Mesenchymal stem cell (in vitro differentiated cells and primary cell): ENCODE measurements around the gene ABHD2.
"Not testable (repeated sequence)": the region's sequence is repeated elsewhere in the genome, so short reads cannot be mapped to it uniquely, and the experiment has no call there.

Experiments
- DNase-seq: peaks from one replicate; pipeline ENCODE4 v3.0.0-alpha.2; 2013
- H2AFZ ChIP-seq: one replicate; pipeline ENCODE4 v1.6.1; 2013; ENCODE audit warnings: low read depth, mild to moderate bottlenecking, control low read depth, inconsistent platforms, low read length, moderate library complexity
- H2AK5ac ChIP-seq: 2 replicates; pipeline ENCODE4 v1.6.1; 2013; ENCODE audit warnings: low read length, moderate library complexity, mild to moderate bottlenecking, inconsistent platforms; ENCODE audit not compliant: severe bottlenecking
- H2BK120ac ChIP-seq: one replicate; pipeline ENCODE4 v1.6.1; 2013; ENCODE audit warnings: low read depth, mild to moderate bottlenecking, inconsistent platforms, low read length, moderate library complexity
- H2BK12ac ChIP-seq, 2 experiments: one replicate each; pipeline ENCODE4 v1.6.1; 2013; ENCODE audit warnings: inconsistent platforms in 2 of 2, low read length in 2 of 2, mild to moderate bottlenecking in 2 of 2, moderate library complexity in 2 of 2, control low read depth in 1 of 2
- H2BK15ac ChIP-seq: one replicate; pipeline ENCODE4 v1.6.1; 2013; ENCODE audit warnings: mild to moderate bottlenecking, low read depth, inconsistent platforms; ENCODE audit not compliant: poor library complexity, severe bottlenecking
- H2BK5ac ChIP-seq: 2 replicates; pipeline ENCODE4 v1.6.1; 2013; ENCODE audit warnings: low read depth, mild to moderate bottlenecking, low read length, control low read depth, inconsistent platforms; ENCODE audit not compliant: poor library complexity, severe bottlenecking
- H3K14ac ChIP-seq, 2 experiments: one replicate each; pipeline ENCODE4 v1.6.1; 2013; ENCODE audit warnings: inconsistent platforms in 2 of 2, low read length in 2 of 2, control low read depth in 1 of 2, mild to moderate bottlenecking in 1 of 2, moderate library complexity in 1 of 2
- H3K18ac ChIP-seq, 2 experiments: one replicate each; pipeline ENCODE4 v1.6.1; 2013; ENCODE audit warnings: inconsistent platforms in 2 of 2, low read length in 2 of 2, control low read depth in 1 of 2, low read depth in 1 of 2, mild to moderate bottlenecking in 1 of 2
- H3K23ac ChIP-seq, 2 experiments: one replicate each; pipeline ENCODE4 v1.6.1; 2013; ENCODE audit warnings: inconsistent platforms in 2 of 2, low read length in 2 of 2, mild to moderate bottlenecking in 2 of 2, moderate library complexity in 2 of 2, control low read depth in 1 of 2
- H3K27ac ChIP-seq: 2 replicates; pipeline ENCODE4 v1.5.1; 2013; ENCODE audit warnings: mild to moderate bottlenecking, moderate library complexity, low read length, control low read depth, inconsistent platforms; ENCODE audit not compliant: poor library complexity, severe bottlenecking
- H3K27me3 ChIP-seq, 2 experiments: 2 replicates each; pipeline versions ENCODE4 v1.6.1 to v1.7.0; 2013; ENCODE audit warnings: low read length in 2 of 2, mild to moderate bottlenecking in 2 of 2, moderate library complexity in 2 of 2, control low read depth in 1 of 2, inconsistent platforms in 1 of 2; ENCODE audit not compliant: control insufficient read depth in 1 of 2, insufficient read depth in 1 of 2
- H3K36me3 ChIP-seq, 2 experiments: 2 replicates each; pipeline versions ENCODE4 v1.6.1 to v1.7.0; 2013; ENCODE audit warnings: low read length in 2 of 2, control low read depth in 1 of 2, inconsistent platforms in 1 of 2, low read depth in 1 of 2, mild to moderate bottlenecking in 1 of 2; ENCODE audit not compliant: insufficient read depth in 2 of 2, control insufficient read depth in 1 of 2
- H3K4ac ChIP-seq, 2 experiments: one replicate each; pipeline ENCODE4 v1.6.1; 2013; ENCODE audit warnings: inconsistent platforms in 2 of 2, low read length in 2 of 2, mild to moderate bottlenecking in 2 of 2, moderate library complexity in 2 of 2, control low read depth in 1 of 2, low read depth in 1 of 2
- H3K4me1 ChIP-seq: 2 replicates; pipeline ENCODE4 v1.6.1; 2013; ENCODE audit warnings: low read depth, low read length, control low read depth; ENCODE audit not compliant: control insufficient read depth, insufficient read depth
- H3K4me2 ChIP-seq: 2 replicates; pipeline ENCODE4 v1.6.1; 2013; ENCODE audit warnings: low read length, mild to moderate bottlenecking, inconsistent platforms; ENCODE audit not compliant: poor library complexity, severe bottlenecking
- H3K4me3 ChIP-seq, 2 experiments: 2 replicates each; pipeline versions ENCODE4 v1.5.1 to v1.7.0; 2013; ENCODE audit warnings: low read length in 2 of 2, mild to moderate bottlenecking in 2 of 2, control low read depth in 1 of 2, low read depth in 1 of 2; ENCODE audit not compliant: insufficient read depth in 1 of 2
- H3K79me1 ChIP-seq: replicated peaks from 2 replicates; pipeline ENCODE4 v1.6.1; 2013; ENCODE audit warnings: mild to moderate bottlenecking, control low read depth, low read length, inconsistent platforms; ENCODE audit not compliant: poor library complexity, severe bottlenecking
- H3K9ac ChIP-seq: 2 replicates; pipeline ENCODE4 v1.7.0; 2013; ENCODE audit warnings: mild to moderate bottlenecking, low read length, moderate library complexity
- H3K9me3 ChIP-seq: 2 replicates; pipeline ENCODE4 v1.7.0; 2013; ENCODE audit warnings: mild to moderate bottlenecking, low read length; ENCODE audit not compliant: control insufficient read depth
- H4K8ac ChIP-seq: one replicate; pipeline ENCODE4 v1.6.1; 2013; ENCODE audit warnings: inconsistent platforms, mild to moderate bottlenecking, low read length, moderate library complexity
- H4K91ac ChIP-seq: one replicate; pipeline ENCODE4 v1.6.1; 2013; ENCODE audit warnings: mild to moderate bottlenecking, low read length, inconsistent platforms
- WGBS: methylation state at CpG from one replicate; pipeline ENCODE4 v1.1.7; 2013; ENCODE audit warnings: mixed read lengths; 5-methylcytosine and 5-hydroxymethylcytosine counted together

The ABHD2 gene

DNA sequence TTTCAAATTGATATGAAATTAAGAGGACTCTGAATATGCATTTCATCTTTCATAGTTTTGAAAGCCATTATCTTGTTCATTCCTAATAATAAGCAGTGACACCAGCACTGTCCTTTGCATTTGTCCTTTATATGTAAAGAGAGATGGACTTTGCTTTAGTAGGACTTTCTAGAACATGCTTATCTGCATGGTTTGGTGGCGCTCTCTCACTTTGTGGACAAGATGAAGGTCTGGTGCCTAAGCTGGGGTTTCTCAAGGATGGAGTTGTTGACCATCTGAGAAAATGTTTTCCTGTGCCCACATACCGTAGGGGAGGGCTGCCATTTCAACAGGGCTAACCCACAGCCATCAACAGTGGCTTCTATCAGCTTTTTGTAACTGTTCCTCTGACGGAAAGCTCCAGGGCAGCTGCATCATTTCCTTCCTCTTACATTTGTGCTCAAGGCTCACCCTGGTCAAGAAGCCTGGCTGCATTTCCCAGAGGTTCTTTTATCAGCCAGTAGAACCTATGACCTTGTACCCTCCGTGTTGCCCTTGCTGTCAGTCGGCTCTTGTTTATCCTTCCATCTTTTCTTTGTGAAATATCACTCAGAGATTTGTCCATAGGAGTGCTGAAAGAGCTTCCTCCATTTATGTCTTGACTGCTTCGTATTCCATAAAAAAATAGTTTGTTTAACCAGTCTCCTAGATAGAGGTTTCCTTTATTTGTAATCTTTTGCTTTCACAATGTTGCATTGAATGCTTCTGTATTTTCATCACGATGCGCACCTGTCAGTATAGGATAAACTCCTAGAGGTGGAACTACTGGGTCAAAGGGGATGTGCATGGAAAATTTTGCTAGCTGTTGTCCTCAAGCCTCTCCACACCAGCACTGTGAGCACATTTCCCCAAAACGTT is 44.6 kb downstream of the ABHD2 start:
- no peaks in the 10 kb centered on the region for H3K27me3 ChIP-seq
- H2AFZ ChIP-seq = no peak overlapping the region
- H3K18ac ChIP-seq = no peak overlapping the region
- H3K4me1 ChIP-seq = peaks cover 4% of the 10 kb centered on the region
- H2AK5ac ChIP-seq = no peak overlapping the region
- no peak overlapping the region for H3K4ac ChIP-seq
- no peak for DNase-seq
- WGBS = 86% methylated on average over 7 of the region's 9 CpGs
- no peak overlapping the region for H3K27ac ChIP-seq
- no peak overlapping the region for H4K8ac ChIP-seq
- no peak overlapping the region for H3K4me3 ChIP-seq
- H3K79me1 ChIP-seq = peaks cover 37% of the 10 kb centered on the region
- peaks cover 4 to 63% of the 10 kb centered on the region in 2 experiments for H3K36me3 ChIP-seq
- H2BK15ac ChIP-seq = no peak overlapping the region
- no peak overlapping the region for H3K4me2 ChIP-seq
- no peak overlapping the region for H3K9ac ChIP-seq
- no peaks in the 10 kb centered on the region for H3K9me3 ChIP-seq
- no peak overlapping the region for H4K91ac ChIP-seq
- no peak overlapping the region for H3K14ac ChIP-seq
- no peak overlapping the region for H2BK12ac ChIP-seq
- H3K23ac ChIP-seq = no peak overlapping the region
- no peak overlapping the region for H2BK120ac ChIP-seq
- no peak overlapping the region for H2BK5ac ChIP-seq

DNA sequence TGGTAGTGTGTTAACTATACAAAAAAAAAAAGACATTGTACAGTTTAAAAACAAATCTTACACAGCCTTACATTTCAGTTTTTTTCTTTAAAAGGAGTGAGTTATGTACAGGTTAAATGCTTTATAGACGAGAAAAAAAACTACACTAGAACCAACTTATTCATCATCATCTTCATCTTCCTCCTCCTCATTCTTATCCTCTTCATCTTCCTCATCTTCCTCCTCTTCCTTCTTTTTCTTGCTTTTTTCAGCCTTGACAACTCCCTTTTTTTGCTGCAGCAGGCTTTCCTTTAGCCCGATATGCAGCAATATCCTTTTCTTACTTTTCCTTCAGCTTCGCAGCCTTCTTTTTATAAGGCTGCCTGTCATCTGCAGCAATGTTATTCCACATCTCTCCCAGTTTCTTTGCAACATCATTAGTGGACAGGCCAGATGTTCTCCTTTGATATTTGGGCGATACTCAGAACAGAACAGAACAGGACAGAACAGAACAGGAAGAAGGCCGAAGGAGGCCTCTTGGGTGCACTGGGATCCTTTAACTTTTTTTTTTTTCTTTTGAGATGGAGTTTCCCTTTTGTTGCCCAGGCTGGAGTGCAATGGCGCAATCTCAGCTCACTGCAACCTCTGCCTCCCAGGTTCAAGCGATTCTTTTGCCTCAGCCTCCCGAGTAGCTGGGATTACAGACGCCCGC is 47.3 kb downstream of the ABHD2 start:
- H4K91ac ChIP-seq, H3K14ac ChIP-seq, H3K9ac ChIP-seq, H4K8ac ChIP-seq, H3K4me1 ChIP-seq, H2BK120ac ChIP-seq, H2AFZ ChIP-seq, H2BK12ac ChIP-seq, H2BK15ac ChIP-seq, H3K27ac ChIP-seq, H3K18ac ChIP-seq, H3K4me3 ChIP-seq, DNase-seq, H2AK5ac ChIP-seq, H3K23ac ChIP-seq, H3K4me2 ChIP-seq, H3K4ac ChIP-seq, H3K27me3 ChIP-seq, H3K9me3 ChIP-seq, H2BK5ac ChIP-seq: not testable (repeated sequence)
- WGBS = 95% methylated on average over 10 of the region's 10 CpGs
- Histone ChIP-seq H3K79me1 (peaks cover 37% of the 10 kb centered on the region), H3K36me3 (peaks cover 4 to 54% of the 10 kb centered on the region in 2 experiments)

DNA sequence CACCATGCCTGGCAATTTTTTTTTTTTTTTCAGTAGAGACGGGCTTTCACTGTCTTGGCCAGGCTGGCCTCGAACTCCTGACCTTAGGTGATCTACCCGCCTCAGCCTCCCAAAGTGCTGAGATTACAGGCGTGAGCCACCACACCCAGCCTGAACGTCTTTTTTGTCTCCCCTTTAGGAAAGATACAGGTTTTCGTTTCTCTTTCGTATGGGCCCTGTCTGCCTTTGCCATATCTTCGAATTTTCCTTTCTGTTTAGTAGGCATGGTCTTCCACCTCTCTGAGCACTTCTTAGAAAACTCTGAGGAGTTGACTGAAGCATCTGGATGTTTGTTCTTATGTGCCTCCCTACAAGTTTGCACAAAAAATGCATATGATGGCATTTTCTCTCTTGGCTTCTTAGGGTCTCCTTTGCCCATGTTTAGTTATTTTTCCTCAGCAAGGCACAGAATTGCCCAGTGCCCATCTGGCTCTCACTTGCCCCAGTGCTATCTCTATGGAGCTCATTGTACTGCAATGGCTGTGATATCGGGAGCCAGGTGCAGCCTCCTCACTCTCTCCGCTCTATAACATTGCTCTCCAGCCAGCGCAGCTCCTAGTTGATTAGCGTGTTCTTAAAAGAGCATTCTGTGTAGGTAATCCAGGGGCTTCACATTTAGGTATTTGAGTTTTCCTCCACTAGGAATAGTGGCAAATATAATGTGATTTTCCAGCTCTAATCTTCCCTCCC is 48.0 kb downstream of the ABHD2 start:
- 96% methylated on average over 10 of the region's 12 CpGs for WGBS
- no peak for DNase-seq
- H3K14ac ChIP-seq = no peak overlapping the region
- no peak overlapping the region for H2AFZ ChIP-seq
- no peak overlapping the region for H3K4ac ChIP-seq
- H3K9ac ChIP-seq = no peak overlapping the region
- peaks cover 35% of the 10 kb centered on the region for H3K79me1 ChIP-seq
- H3K9me3 ChIP-seq = no peaks in the 10 kb centered on the region
- H3K27ac ChIP-seq = no peak overlapping the region
- H2BK120ac ChIP-seq = no peak overlapping the region
- no peak overlapping the region for H3K4me2 ChIP-seq
- no peak overlapping the region for H3K18ac ChIP-seq
- no peak overlapping the region for H4K91ac ChIP-seq
- H3K36me3 ChIP-seq = peaks cover 0 to 51% of the 10 kb centered on the region in 2 experiments
- no peak overlapping the region for H3K23ac ChIP-seq
- peaks cover 7% of the 10 kb centered on the region for H3K4me1 ChIP-seq
- no peak overlapping the region for H2AK5ac ChIP-seq
- H3K4me3 ChIP-seq = no peak overlapping the region
- no peak overlapping the region for H2BK5ac ChIP-seq
- no peaks in the 10 kb centered on the region for H3K27me3 ChIP-seq
- H2BK12ac ChIP-seq = no peak overlapping the region
- no peak overlapping the region for H4K8ac ChIP-seq
- no peak overlapping the region for H2BK15ac ChIP-seq
